Right ventricle myocardium inferior (tissue), 1 donor: ENCODE measurements around the gene GUCA1A. TPM values are rescaled to one million over a fixed set of nuclear protein-coding genes. Genes with fewer than 3 reads are reported as not detected.
A peak's percentile ranks its signal among the peaks of the same experiment; 100 is the strongest.
"Not testable (repeated sequence)": the region's sequence is repeated elsewhere in the genome, so short reads cannot be mapped to it uniquely, and the experiment has no call there.

Experiments
- ATAC-seq: fragments of 200-7000 bp; cut with Tn5 transposase; one replicate; pipeline ENCODE4 v1.9.1; 2020; ENCODE audit warnings: mild to moderate bottlenecking, moderate library complexity
- DNase-seq: peaks from one replicate; pipeline ENCODE4 v3.0.0; 2021; ENCODE audit errors: missing footprints
- intact Hi-C: fragments of 100-400 bp; cut with DNase I; formaldehyde crosslinking; loops from one replicate; pipeline ENCODE4 v1.11.0; 2022
- total RNA-seq: library from RNA; stranded (reverse); fragmentation: NEBNext Ultra II Directional; extraction: Animal tissue kit (Norgen Biotek cat#: 25700); gene quantifications from one replicate; pipeline ENCODE4 v1.2.1, GENCODE V29; 2021
- donor health status: DM: no; HTN: yes; CAD: no; lungs with severe emphysema.

The GUCA1A gene
- total RNA-seq, 1 donor from 2014 or later, result not detected

DNA sequence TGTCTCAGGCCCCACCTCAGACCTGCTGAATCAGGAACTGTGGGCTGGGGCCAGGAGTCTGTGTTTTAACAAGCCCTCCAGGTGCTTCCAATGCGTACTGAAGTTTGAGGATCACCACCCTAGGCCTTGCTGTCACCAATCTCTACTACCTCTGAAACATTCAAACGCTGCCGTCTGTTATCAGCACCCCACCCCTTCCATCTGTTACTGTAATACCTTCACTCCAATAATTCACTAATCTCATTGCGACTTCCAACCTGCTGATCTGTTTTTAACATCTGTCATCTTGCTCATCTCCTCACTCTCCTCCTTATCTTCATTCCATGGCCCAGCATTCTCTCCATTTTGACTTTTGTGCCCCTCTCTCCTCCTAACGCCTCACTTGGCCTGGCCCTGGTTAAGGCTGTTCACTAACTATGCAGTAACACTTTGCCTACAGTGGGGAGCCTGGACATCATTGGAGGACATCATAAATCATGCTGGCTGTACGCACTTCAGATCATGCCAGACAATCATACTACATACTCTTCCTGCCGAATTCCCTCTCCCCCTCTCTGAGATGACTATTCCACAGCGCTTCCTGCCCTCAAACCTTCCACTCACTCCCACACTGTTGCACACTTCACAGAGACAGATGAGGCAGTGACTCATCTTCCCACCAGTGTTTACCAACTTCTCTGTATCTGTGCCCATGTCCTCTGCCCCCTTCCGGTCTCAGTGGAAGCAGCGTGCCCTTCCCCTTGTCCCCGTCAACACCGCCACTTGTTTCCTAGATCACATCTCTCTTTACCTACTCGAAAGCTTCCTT, 24.6 kb downstream of the GUCA1A start:
- ATAC-seq, result no peak
- intact Hi-C loops, result no loop called here
- no peak for DNase-seq

DNA sequence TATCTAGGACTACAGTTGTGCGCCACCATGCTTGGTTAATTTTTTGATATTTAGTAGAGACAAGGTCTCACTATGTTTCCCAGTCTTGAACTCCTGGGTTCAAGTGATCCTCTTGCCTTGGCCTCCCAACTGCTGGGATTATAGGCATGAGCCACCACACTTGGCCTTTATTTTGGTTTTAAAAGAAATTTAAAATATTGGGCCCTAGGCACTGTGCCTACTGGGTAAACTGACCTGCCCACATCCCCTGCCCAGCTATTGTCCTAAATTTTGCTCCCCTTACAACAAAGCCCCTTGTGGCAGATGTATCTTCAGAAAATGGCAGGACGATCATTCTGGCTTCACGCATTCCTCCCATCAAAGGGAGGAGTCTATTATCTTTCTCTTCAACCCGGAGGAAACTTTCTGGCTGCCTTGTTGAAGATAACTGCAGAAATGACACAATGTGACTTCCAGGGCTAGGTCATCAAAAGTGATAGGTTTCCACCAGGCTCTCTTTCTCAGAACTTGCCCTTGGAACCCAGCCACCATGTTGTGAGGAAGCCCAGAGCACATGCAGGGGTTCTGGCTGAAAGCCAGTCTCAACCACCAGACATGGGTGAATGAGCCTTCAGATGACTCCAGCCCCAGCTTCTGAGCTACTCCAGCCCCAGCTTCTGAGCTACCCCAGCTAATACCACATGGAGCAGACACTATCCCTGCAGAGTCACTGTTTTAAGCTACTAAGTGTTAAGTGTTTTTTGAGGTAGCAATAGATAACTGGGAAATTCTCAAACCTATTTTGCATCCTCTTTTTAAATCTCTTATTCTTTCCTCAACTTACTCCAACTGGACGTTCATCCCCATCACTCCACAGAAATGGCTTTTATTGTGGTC, 26.2 kb downstream of the GUCA1A start:
- no peak for DNase-seq

DNA sequence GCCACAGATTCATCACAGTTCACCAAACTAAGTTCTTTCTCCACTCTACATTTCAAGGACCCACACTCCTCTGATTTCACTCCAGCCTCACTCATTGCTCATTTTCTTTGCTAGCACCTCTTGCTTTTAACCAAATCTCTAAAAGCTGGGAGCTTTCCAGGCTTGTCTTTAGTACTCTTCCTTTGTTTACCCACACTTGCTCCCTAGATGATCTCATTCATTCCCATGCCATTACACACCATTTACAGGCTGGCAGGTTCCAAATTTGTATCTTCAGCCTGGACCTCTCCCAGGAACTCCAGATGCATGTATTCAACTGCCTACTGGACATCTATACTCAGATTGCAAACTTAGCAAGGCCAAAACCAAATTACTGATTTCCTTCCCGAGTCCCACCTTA, 26.9 kb downstream of the GUCA1A start:
- peak; percentile 42 for ATAC-seq
- intact Hi-C loops, result no loop called here
- DNase-seq, result no peak

More for the DNA sequence above, 26.2 kb downstream of the GUCA1A start:
- intact Hi-C loops, result no loop called here
- ATAC-seq, result no peak

DNA sequence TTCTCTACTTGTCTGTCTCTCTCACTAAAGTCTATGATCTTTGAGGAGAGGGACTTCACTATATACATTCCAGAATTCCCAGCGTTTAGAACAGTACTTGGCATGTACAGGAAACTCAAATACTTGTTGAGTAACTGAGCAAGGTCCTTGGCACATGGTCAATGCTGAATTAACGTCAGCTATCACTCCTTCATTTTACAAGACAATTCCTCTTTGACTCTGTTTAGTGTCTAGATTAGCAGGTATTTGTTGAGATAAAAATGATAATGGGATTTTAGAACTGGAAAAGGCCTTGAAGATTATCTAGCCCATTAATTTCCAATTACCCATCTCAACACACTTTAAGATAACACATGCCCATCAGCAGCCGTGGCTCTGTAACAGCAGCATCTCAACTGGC, 28.2 kb downstream of the GUCA1A start:
- no peak for DNase-seq
- intact Hi-C loops, result no loop called here
- ATAC-seq, result no peak

DNA sequence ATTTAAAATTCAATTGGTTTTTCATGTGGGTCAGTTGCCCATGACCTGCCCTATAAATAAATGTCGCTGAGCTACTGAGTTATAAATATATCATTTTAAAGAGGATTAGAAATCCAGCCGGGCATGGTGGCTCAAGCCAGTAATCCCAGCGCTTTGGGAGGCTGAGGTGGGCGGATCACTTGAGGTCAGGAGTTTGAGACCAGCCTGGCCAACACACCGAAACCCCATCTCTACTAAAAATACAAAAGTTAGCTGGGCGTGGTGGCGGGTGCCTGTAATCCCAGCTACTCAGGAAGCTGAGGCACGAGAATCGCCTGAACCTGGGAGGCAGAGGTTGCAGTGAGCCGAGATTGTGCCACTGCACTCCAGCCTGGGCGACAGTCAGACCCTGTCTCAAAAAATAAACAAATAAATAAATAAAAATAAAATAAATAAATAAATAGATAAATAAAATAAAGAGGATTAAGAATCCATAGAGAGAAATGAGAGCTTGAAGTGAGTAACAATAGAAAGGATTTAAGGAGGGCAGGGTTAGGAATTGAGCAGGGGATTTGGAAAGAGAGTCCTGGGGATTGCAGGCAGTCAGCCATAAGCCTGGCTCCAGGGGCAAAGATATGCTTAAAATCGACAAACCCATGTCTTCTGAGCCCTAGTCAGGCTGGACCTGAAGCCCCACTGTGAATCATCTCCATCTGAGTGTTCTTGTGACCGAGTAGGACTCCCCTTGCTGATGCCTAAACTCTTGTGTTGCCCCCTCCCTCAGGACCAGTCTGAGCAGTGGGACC, 29.2 kb downstream of the GUCA1A start:
- DNase-seq, intact Hi-C loops, ATAC-seq: not testable (repeated sequence)

DNA sequence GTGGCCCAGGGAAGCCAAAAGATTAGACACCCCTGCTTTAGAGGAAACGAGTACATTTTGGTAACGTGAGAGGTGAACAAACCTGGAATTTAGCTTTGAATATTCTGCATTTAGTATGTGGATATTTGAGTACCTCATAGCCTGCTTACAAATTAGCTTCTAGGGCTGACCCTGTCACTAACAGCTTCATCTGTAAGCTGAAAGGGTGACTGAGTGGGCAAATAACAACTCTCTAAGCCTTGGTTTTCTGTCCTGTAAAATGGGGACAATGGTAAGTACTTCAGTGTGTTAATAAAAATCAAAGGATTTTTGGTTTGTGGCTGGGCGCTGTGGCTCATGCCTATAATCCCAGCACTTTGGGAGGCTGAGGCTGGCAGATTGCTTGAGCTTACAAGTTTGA, 30.0 kb downstream of the GUCA1A start:
- no peak for ATAC-seq
- intact Hi-C loops, result no loop called here
- DNase-seq, result no peak

DNA sequence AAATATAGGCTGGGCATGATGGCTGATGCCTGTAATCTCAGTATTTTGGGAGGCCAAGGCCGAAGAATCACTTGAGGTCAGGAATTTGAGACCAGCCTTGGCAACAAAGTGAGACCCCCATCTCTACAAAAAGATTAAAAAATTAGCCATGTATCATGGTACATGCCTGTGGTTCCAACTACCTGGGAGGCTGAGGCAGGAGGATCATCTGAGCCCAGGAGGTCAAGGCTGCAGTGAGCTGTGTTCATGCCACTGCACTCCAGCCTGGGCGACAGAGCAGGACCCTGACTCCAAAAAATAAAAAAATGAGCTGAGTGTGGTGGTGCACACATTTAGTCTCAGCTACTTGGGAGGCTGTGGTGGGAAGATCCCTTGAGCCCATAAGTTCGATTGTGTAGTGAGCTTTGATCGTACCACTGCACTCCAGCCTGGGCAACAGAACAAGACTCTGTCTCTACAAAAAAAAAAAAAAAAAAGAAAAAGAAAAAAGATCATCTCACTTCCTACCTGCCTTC, 31.7 kb downstream of the GUCA1A start:
- DNase-seq (no peak), ATAC-seq (no peak)
- intact Hi-C loops, result no loop called here

DNA sequence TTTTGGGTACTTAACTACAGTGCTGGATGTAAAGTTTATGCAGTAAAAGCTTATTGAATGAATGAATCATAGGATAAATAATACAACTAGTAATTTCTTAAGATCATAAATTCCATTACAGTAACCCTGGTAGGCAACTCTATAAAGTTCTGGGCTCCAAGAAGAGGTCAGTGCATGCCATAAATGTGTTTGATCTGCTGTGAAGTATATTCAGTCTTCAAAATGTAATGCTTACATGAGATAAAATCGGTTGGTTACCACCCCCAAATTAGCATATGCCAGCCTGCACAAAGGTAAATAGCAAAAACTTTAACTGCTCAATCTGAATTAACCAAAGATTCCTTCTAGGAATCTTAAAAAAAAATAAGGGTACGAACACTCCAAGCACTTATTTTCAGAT, 34.4 kb downstream of the GUCA1A start:
- DNase-seq, intact Hi-C loops, ATAC-seq: not testable (repeated sequence)

DNA sequence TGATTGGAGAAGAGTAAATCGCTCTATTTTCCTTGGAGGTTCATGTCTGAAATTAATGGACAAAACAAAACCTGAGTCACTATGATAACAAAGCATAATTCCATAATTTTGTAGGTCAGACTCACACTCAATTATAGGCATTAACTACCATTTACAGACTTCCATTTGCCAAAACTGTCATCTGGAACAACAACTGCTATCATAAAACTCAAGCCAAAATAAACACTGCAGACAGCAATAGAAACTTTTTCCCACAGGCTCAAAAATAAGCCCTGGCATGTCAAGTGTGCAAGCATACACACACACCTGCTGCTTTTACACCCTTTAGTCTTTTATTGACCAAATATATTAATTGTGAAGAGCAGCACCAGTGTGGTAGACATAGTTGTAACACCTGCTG, 37.4 kb downstream of the GUCA1A start:
- intact Hi-C loops, result loop anchor here (5.0 kb wide), 1 partner anchor 133 kb away; no protein-coding TSS in a partner anchor
- DNase-seq, result no peak
- no peak for ATAC-seq

DNA sequence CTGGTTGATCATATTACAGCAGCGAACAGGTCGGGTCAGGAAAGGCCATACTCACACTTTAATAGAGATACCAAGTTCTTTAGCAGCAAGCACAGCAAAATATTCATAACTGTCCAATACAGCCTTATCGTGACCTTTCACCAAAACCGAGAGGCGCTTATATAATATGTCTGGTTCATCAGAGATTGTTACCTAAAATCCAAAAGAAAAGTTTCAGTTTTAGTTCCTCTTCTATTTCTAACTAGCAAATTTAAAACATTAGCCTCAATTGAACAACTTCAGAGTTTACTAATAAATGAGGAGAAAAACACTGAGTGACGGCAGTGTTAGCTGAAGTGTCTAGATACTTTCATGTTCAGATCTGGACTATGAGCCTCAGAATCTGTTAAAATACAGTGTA, 38.6 kb downstream of the GUCA1A start:
- no peak for DNase-seq
- ATAC-seq, result no peak
- intact Hi-C loops, result loop anchor here (5.0 kb wide), 1 partner anchor 134 kb away; no protein-coding TSS in a partner anchor

DNA sequence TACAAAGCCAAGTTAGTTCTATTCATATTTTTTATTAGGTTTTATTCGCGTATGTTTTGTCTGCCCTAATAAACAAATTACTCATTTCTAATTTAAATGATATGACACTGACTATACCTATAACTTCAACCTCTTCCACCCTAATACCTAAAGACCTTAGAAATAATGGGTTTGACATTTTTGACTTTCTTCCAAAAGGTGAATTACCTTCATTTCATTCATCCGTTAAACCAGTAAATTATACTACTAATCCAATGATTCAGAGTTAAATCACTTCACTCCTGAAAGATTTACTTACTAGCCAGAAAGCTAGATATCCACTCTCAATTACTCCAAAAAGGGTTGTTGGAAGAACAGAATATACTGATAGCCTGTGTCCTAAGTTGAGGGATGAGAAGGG, 39.3 kb downstream of the GUCA1A start:
- ATAC-seq (no peak), DNase-seq (no peak)
- intact Hi-C loops, result loop anchor here (5.0 kb wide), 1 partner anchor 135 kb away; no protein-coding TSS in a partner anchor

DNA sequence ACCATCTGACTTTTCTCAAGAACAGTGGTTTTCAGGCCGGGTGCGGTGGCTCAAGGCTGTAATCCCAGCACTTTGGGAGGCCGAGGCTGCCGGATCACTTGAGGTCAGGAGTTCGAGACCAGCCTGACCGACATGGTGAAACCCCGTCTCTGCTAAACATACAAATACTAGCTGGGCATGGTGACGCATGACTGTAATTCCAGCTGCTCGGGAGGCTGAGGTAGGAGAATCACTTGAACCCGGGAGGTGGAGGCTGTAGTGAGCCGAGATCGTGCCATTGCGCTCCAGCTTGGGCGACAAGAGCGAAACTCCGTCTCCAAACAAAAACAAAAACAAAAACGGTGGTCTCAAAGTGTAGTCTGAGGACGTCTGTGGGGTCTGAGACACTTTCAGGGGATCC, 43.3 kb downstream of the GUCA1A start:
- intact Hi-C loops, result loop anchor here (5.0 kb wide), 2 partner anchors 331 to 429 kb away; partner anchors contain the start of gene TOMM6
- not testable (repeated sequence) for DNase-seq, ATAC-seq

DNA sequence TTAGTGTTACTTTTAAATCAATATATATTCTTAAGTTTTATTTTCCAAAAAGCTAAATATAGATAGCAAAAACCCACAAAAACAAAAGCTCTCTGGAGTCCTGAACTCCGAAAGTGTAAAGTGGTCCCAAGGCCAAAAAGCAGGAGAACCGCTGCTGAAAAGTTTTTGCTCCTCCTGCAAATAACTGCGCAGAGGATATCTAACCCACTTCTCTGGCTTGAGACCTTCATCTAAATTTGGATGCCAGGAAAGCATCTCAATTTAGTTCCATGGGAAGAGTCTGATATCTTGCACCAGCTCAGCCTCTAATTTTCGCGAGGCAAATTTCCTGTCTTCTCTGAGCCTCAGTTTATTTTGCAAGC, 44.0 kb downstream of the GUCA1A start:
- DNase-seq (no peak), ATAC-seq (no peak)
- intact Hi-C loops, result loop anchor here (5.0 kb wide), 2 partner anchors 330 to 430 kb away; partner anchors contain the start of gene TOMM6

DNA sequence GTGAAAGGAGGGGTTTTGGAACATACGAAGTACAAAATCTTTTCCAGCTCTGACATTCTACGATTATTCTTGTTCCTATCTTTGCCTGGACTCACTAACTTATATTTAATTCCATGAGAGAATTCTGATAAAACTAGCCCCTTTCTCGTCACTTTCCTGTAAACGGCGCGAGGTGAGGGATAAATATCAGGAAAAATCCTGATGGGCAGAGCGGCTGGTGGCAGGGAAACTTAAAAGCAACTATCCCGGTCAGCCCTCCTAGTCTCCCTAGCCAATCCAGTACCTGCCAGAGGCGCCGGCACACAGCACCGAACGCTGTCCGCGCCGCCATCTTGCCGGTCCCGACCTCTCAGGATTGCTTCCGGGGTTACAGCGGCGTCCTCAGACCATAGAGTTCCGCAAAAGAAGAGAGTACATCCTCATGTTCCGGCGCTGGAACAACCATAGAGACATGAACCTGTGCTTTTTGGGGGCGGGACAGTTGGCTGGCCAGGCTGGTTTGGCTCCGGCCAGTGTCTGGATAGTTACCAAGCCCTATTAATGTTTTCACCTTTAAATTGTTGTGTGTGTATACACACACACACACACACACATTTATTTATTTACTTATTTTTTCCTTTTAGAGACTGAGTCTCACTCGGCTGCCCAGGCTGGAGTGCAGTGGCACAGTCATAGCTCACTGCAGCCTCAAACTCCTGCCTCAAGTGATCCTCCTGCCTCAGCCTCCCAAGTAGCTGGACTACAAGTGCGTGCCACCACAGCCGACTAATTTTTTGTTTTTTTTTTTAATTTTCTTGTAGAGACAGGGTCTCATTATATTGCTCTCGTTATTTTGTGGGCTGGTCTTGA, 44.6 kb downstream of the GUCA1A start, which contains the start of gene MRPS10:
Gene MRPS10, minus strand, starts transcription at position 343 of the 849 bp plus-strand sequence. Its CDS starts 12 bp downstream, at position 331.
- peak; percentile 99 for ATAC-seq
- intact Hi-C loops, result loop anchor here (5.0 kb wide), 2 partner anchors 330 to 430 kb away; partner anchors contain the start of gene TOMM6
- DNase-seq, result peak; percentile 94

DNA sequence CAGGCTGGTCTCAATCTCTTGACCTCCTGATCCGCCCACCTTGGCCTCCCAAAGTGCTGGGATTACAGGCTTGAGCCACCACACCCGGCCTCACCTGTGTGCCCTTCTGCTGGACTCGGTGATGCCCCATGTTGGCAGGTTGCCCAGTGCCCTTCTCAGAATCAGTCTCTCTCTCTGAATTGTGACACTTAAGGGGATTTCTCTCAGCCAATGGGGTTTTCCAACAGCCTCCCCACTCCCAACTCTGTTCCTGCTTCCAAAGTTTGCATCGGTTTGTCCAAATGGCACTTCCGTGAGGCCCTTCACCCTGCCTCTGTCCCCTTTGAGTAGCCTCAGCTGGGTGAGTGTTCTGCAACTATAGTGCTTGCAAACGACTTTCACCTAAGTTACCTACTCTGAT, 47.6 kb downstream of the GUCA1A start:
- intact Hi-C loops, result no loop called here
- ATAC-seq, result no peak
- no peak for DNase-seq

DNA sequence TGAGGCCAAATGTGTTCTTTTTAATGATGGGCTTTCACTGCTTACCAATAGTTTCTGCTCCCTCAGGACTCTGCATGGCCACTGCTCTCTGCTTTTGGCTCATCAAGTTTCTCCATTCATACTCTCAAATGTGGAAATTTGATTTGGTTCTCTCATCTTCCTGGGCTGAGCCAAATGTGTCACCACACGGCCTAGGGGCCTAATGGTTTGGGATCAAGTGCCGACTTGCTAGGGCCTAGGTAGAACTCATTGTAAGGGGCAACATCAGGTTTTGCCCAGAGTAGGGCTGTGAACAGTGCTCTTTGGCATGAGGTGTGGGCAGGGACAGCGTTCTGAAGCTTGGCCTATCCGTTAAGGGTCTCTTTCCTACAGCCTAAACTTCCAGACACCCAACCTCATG, 48.4 kb downstream of the GUCA1A start:
- DNase-seq, result no peak
- intact Hi-C loops, result no loop called here
- no peak for ATAC-seq

DNA sequence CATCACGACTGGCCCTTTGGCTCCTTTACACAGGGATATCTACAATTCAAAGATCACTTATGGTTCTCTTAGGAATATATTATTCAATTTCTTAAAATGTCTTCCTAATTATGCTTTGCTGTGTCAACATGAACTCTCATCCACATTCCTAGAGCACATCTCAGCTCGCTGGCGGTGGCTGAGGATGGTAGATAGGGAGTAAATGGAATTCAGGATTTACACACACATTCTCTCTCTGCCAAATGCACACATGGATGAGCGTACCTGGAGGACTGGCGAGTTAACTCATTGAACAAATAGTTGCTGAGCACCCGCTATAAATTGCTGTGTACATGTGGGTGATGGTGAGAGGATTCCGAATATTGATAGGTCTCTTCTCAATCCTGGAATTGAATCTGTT, 49.3 kb downstream of the GUCA1A start:
- ATAC-seq (no peak), DNase-seq (no peak)
- intact Hi-C loops, result no loop called here
